SU-DHL-6 (cell line): Measurements from ENCODE around the gene NFATC4.
A peak's percentile ranks its signal among the peaks of the same experiment; 100 is the strongest.

Source experiments
- H2AFZ ChIP-seq: fragments of 200-600 bp; sonication (generic); 2 replicates; pipeline ENCODE4 v1.6.1; 2014; ENCODE audit warnings: low read depth, mild to moderate bottlenecking, moderate library complexity, mixed read lengths, antibody characterized with exemption, low read length; ENCODE audit not compliant: severe bottlenecking
- H3F3A ChIP-seq: fragments of 200-600 bp; shearing (Covaris generic); 2 replicates; pipeline ENCODE4 v1.6.0; 2016; ENCODE audit warnings: antibody characterized with exemption, mild to moderate bottlenecking; ENCODE audit not compliant: insufficient read depth
- H3K27ac ChIP-seq: fragments of 200-600 bp; sonication (generic); 2 replicates; pipeline ENCODE4 v1.5.1; 2016; ENCODE audit warnings: low read depth, mild to moderate bottlenecking, low read length, moderate library complexity, mixed read lengths
- H3K27me3 ChIP-seq: fragments of 200-600 bp; sonication (generic), shearing (Covaris generic); 2 replicates; pipeline ENCODE4 v1.6.0; 2014; ENCODE audit warnings: mild to moderate bottlenecking, low read length
- H3K36me3 ChIP-seq: fragments of 200-600 bp; sonication (generic); 2 replicates; pipeline ENCODE4 v1.6.1; 2014; ENCODE audit warnings: mild to moderate bottlenecking, low read length, mixed read lengths
- H3K4me2 ChIP-seq: fragments of 300-600, 200-600 bp; shearing (Covaris generic), sonication (generic); 2 replicates; pipeline ENCODE4 v1.6.0; 2014; ENCODE audit warnings: low read length, low read depth, mild to moderate bottlenecking; ENCODE audit not compliant: poor library complexity, severe bottlenecking
- H3K4me3 ChIP-seq: fragments of 200-600 bp; sonication (generic); 2 replicates; pipeline ENCODE4 v1.5.1; 2014; ENCODE audit warnings: antibody characterized with exemption, low read length, mild to moderate bottlenecking, mixed read lengths; ENCODE audit not compliant: insufficient read depth, poor library complexity, severe bottlenecking
- H3K79me2 ChIP-seq: fragments of 200-600 bp; sonication (generic); 2 replicates; pipeline ENCODE4 v1.6.1; 2014; ENCODE audit warnings: mild to moderate bottlenecking, low read length, moderate library complexity; ENCODE audit not compliant: insufficient read depth
- H3K9ac ChIP-seq: fragments of 200-600 bp; sonication (generic); 2 replicates; pipeline ENCODE4 v1.7.0; 2014; ENCODE audit warnings: mild to moderate bottlenecking, low read length
- H3K9me2 ChIP-seq: fragments of 200-600 bp; sonication (generic); replicated peaks from 2 replicates; pipeline ENCODE4 v1.6.1; 2014; ENCODE audit warnings: low read length; ENCODE audit not compliant: insufficient read depth
- H3K9me3 ChIP-seq: fragments of 200-600 bp; sonication (generic); 2 replicates; pipeline ENCODE4 v1.6.1; 2014; ENCODE audit warnings: low read length, mixed read lengths; ENCODE audit not compliant: insufficient read depth
- H4K20me1 ChIP-seq: fragments of 200-600 bp; sonication (generic); 2 replicates; pipeline ENCODE4 v1.6.1; 2014; ENCODE audit warnings: low read depth, mild to moderate bottlenecking, antibody characterized with exemption, low read length, moderate library complexity, mixed read lengths
- CTCF ChIP-seq: fragments of 200-600 bp; sonication (generic); IDR thresholded peaks from one replicate; pipeline ENCODE4 v1.5.1; 2017; ENCODE audit warnings: antibody characterized with exemption, mild to moderate bottlenecking, low read length, moderate library complexity; ENCODE audit not compliant: insufficient read depth, poor library complexity, severe bottlenecking
- EZH2phosphoT487 ChIP-seq: fragments of 200-600 bp; sonication (generic), shearing (Covaris generic); conservative IDR thresholded peaks from 2 replicates; pipeline ENCODE4 v1.6.1; 2018; ENCODE audit warnings: mild to moderate bottlenecking, antibody characterized with exemption, low read length, moderate library complexity, mixed read lengths

Gene NFATC4

GRCh38 chr14:24332268-24332993 lies 35.6 kb upstream of the NFATC4 start:
- no peaks in the 10 kb centered on the region for H3F3A ChIP-seq
- no peak overlapping the region for H3K9ac ChIP-seq
- H4K20me1 ChIP-seq: no peaks in the 10 kb centered on the region
- no peak overlapping the region for H3K4me3 ChIP-seq
- no peak overlapping the region for H3K27ac ChIP-seq
- no peaks in the 10 kb centered on the region for H3K27me3 ChIP-seq
- H2AFZ ChIP-seq: no peak overlapping the region
- H3K9me2 ChIP-seq: no peaks in the 10 kb centered on the region
- H3K79me2 ChIP-seq: no peaks in the 10 kb centered on the region
- TF ChIP-seq EZH2phosphoT487 (no peak), CTCF (peak; percentile 48)
- H3K4me2 ChIP-seq: peak overlapping the region; percentile 35
- no peaks in the 10 kb centered on the region for H3K9me3 ChIP-seq
- no peaks in the 10 kb centered on the region for H3K36me3 ChIP-seq

GRCh38 chr14:24334431-24335291 lies 33.3 kb upstream of the NFATC4 start, which contains the start of gene ADCY4:
TSS of gene ADCY4 (minus strand) at chr14:24335071. CDS start at chr14:24334652, 419 bp downstream.
- no peaks in the 10 kb centered on the region for H4K20me1 ChIP-seq
- H2AFZ ChIP-seq: no peak within 1 kb of the TSS
- H3K9me2 ChIP-seq: no peaks in the 10 kb centered on the region
- no peak within 1 kb of the TSS for H3K4me3 ChIP-seq
- H3F3A ChIP-seq: no peaks in the 10 kb centered on the region
- no peaks in the 10 kb centered on the region for H3K36me3 ChIP-seq
- H3K4me2 ChIP-seq: peak within 1 kb of the TSS; percentile 40
- H3K27ac ChIP-seq: no peak within 1 kb of the TSS
- H3K9me3 ChIP-seq: no peaks in the 10 kb centered on the region
- TF ChIP-seq EZH2phosphoT487: no peak
- TF ChIP-seq CTCF: no peak
- H3K9ac ChIP-seq: no peak within 1 kb of the TSS
- H3K27me3 ChIP-seq: no peaks in the 10 kb centered on the region
- no peaks in the 10 kb centered on the region for H3K79me2 ChIP-seq

DNA sequence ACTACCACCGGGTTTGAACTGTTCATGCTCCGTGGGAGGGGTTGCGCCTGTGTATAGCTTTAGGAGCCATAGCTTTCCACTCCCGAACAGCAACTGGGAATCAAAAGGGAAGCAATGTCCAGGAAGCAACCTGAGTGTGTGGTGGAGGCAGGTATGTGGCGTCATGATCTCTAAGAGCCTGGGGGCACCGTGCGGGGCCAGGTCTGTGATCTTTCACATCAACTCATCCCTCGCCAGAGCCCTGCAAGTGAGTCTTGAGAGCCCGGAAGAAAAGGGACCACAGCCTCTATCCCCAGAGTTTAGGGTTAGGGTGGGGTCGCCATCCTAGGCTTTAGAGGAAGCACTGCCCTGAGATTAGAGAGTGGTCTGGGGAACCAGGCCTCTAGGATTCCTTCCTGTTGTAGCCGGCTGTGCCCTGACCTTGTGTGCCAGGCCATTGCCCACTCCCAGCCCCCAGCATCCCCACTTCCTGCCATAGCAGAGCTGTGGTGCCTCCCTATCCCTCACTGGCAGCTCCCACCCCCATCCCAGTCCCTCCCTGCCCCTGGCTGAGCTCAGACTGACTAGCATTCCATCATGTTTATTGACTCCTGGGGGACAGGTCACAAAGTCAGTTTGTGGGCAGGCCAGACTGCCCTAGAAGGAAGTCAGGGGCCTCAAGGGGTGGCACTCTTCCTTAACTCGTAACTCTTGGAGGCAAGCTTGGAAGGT lies 32.4 kb upstream of the NFATC4 start:
- H3K9me2 ChIP-seq: no peaks in the 10 kb centered on the region
- H3K4me2 ChIP-seq: no peak overlapping the region
- H3K4me3 ChIP-seq: no peak overlapping the region
- H3K36me3 ChIP-seq: no peaks in the 10 kb centered on the region
- no peaks in the 10 kb centered on the region for H3K9me3 ChIP-seq
- H3F3A ChIP-seq: no peaks in the 10 kb centered on the region
- no peak overlapping the region for H3K27ac ChIP-seq
- TF ChIP-seq EZH2phosphoT487: no peak
- TF ChIP-seq CTCF: no peak
- H3K79me2 ChIP-seq: no peaks in the 10 kb centered on the region
- no peaks in the 10 kb centered on the region for H4K20me1 ChIP-seq
- no peak overlapping the region for H2AFZ ChIP-seq
- no peaks in the 10 kb centered on the region for H3K27me3 ChIP-seq
- H3K9ac ChIP-seq: no peak overlapping the region
